HG03039 (cell line): ENCODE data around the gene SHISA9.
"Not testable (repeated sequence)": the region's sequence is repeated elsewhere in the genome, so short reads cannot be mapped to it uniquely, and the experiment has no call there.

Experiments
- ATAC-seq: cut with Tn5 transposase; IDR thresholded peaks from one replicate; pipeline ENCODE4 v1.9.1; 2021; ENCODE audit warnings: mild to moderate bottlenecking, moderate library complexity; ENCODE audit not compliant: unreplicated experiment

The SHISA9 gene

DNA sequence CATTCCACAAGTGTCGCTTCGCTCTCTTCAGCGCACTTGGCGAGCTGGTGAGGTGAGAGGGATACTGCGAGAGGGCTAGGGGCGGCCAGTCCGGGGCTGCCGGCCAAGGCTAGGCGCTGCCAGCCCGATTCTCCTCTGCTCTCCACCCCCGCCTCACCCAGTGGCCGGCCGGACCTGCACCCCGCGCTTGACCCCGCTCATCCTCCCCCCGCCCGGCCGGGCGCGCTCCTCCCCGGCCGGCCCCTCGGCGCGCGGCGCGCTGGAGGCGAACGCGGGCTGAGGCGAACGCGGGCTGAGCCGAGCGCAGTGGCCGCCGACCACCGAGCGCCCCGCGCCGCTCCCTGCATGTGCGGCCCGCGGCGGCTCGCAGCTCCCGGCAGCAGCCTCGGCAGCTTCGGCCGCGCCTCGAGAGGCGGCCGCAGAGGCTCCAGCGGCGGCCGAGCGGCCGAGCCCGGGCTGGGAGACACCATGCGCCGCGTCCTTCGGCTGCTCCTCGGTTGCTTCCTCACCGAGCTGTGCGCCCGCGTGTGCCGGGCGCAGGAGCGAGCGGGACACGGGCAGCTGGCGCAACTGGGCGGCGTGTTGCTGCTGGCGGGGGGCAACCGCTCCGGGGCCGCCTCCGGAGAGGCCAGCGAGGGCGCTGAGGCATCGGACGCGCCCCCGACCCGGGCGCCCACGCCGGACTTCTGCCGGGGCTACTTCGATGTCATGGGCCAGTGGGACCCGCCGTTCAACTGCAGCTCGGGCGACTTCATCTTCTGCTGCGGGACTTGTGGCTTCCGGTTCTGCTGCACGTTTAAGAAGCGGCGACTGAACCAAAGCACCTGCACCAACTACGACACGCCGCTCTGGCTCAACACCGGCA is at the start of gene SHISA9:
Gene SHISA9, plus strand, starts transcription at position 2 of the 865 bp plus-strand sequence.
- ATAC-seq: no peak

- no peak for ATAC-seq
Observed at GRCh38 chr16:12853972-12854371, 47.4 kb upstream of the SHISA9 start.

GRCh38 chr16:12857435-12857834 is 44.0 kb upstream of the SHISA9 start:
- not testable (repeated sequence) for ATAC-seq

DNA sequence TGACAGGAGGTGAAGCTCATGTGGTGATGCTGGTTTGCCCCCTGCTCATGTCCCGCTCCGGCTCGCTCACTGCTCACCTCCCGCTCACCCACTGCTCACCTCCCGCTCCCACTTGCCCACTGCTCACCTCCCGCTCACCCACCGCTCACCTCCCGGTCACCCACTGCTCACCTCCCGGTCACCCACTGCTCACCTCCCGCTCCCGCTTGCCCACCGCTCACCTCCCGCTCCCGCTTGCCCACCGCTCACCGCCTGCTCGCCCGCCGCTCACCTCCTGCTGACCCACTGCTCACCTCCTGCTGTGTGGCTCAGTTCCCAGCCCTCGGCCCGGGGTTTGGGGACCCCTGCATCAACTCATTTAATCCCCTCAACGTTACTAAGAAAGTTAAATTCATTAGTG is 39.1 kb upstream of the SHISA9 start:
- no peak for ATAC-seq

DNA sequence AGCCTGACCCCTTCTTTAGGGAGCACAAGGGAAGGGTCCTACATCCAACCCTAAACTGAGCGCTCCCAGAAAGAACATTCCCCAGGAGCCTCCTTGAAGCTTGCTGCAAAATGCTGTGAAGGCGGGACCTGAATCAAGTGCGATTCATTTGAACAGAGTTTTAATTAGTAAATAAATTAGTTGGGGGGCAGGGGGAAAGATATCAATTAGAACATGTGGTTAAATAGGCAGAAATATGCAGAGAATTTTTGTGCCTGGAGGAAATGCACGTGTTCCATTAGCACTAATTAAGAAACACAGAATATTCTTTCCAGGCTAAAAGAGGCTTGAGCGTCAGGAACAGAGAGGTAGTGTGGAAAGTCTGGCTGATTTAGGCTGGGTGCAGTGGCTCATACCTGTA is 38.5 kb upstream of the SHISA9 start:
- ATAC-seq: no peak

- ATAC-seq: no peak
Observed at GRCh38 chr16:12866981-12867551, 34.3 kb upstream of the SHISA9 start.

- ATAC-seq: no peak
Observed at GRCh38 chr16:12868169-12868568, 33.2 kb upstream of the SHISA9 start.

- ATAC-seq: no peak
Observed at GRCh38 chr16:12868788-12869187, 32.6 kb upstream of the SHISA9 start.

DNA sequence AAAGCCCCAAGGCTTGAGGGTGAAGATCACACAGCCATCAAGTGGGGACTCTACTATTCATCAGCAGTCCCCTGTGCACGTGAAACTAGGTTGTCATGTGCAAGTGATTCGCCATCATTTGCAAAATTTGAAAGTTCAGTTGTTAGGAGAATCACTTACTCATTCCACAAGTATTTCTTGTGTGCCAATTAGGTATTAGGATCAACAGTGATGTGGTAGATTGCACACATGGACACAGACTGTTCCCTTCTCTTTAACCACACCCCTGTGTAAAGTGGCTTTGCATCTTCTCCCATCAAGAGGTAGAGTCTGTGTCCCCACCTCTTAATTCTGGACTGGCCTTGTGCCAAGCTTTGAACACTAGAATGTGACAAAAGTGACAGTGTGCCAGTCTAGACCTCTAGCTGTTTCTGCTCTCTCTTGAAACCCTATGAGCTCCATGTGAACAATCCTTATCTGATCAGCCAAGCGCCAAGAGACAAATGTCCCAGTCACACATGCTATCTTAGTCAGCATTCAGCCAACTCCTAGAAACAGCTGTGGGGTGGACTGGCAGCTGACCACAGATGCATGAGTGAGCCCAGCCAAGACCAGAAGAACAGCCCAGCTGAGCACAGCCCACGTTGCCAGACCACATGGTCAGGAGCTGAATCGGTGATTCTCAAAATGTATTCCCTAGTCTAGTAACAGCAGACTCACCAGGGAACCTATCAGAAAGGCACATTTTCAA is 31.5 kb upstream of the SHISA9 start:
- ATAC-seq: no peak

DNA sequence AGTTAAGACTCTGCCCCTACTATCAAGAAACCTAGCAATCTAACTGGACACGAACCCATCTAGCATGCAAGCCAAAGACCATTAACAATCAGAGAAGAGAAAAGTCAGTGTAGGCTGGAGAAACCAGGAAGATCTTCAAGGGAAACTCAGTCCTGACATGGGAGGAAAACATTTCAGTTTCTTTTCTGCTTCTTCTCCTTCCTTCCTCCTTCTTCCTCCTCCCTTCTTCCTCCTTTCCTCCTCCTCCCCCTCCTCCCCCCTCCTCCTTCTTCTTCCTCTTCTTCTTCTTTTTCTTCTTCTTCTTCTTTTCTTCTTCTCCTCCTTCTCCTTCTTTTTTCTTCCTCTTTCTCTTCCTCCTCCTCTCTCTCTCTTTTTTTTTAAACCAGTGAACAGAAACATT is 29.6 kb upstream of the SHISA9 start:
- no peak for ATAC-seq

- no peak for ATAC-seq
Observed at GRCh38 chr16:12874186-12874585, 27.2 kb upstream of the SHISA9 start.

DNA sequence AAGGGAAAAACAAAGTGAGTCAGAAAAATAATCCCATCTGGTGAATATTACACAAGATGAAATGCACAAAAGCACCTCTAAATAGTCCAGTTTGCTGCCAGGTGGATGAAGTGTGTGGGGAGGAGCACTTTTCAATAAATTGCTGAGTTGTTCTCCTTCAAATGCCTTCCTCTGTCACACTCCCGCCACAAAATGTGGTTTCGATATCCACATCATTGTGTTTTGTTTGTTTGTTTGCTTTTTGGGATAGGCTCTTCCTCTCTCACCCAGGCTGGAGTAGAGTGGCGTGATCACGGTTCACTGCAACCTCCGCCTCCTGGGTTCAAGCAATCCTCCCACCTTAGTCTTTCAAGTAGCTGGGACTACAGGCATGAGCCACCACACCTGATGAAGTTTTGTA is 24.6 kb upstream of the SHISA9 start:
- no peak for ATAC-seq

- ATAC-seq: no peak
Observed at GRCh38 chr16:12878973-12879372, 22.4 kb upstream of the SHISA9 start.

GRCh38 chr16:12879812-12880211 is 21.6 kb upstream of the SHISA9 start:
- no peak for ATAC-seq

DNA sequence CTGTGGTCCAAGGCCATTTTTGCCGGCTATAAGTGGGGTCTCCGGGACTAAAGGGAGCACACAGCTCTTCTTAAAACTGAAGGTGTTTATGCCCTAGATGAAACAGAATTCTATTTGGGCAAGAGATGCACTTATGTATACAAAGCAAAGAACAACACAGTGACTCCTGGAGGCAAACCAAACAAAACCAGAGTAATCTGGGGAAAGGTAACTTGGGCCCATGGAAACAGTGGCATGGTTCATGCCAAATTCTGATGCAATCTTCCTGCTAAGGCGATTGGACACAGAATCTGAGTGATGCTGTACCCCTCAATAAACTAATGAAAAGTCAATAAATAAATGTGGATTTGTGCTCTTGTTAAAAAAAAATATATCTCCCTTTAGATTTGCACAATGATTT is 20.2 kb upstream of the SHISA9 start:
- no peak for ATAC-seq

DNA sequence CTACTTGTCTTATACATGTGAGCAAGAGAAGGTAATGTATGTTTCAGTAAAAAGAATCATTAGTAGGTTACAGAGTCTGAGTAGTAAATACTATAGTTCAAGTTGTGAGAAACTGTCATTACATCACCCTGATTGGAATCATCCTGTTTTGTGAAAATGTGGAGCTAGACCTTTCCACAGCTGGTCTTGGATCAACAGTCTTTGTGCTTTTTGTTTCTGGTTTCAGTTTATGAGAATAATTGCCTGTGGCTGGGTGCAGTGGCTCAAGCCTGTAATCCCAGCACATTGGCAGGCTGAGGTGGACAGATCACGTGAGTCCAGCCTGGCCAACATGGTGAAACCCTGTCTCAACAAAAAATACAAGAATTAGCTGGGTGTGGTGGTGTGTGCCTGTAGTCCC is 19.7 kb upstream of the SHISA9 start:
- ATAC-seq: no peak

DNA sequence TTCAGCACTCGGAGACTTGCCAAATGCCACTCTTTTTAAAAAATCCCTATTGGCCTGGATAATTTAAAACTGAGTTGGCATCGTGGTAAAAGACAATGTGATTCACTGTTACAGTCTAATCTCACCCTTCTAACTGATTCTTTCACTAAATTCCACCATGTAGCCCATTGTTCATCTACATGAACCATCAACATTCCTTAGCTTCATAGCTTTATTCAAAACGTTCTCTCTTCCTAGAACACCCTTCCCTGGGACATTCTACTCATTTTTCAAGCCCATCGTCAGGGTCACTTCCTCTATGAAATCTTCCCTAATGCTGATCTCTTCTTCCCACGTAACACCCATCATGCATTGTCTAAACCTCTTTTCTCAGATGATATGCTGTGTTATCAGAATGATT is 15.7 kb upstream of the SHISA9 start:
- ATAC-seq: no peak

GRCh38 chr16:12891836-12892235 is 9.6 kb upstream of the SHISA9 start:
- no peak for ATAC-seq

- no peak for ATAC-seq
Observed at GRCh38 chr16:12893050-12893750, 8.2 kb upstream of the SHISA9 start.

GRCh38 chr16:12896562-12896961 is 4.8 kb upstream of the SHISA9 start:
- no peak for ATAC-seq

GRCh38 chr16:12898551-12898950 is 2.8 kb upstream of the SHISA9 start:
- no peak for ATAC-seq
